CD14-positive monocyte (primary cell): Measurements from ENCODE around the gene CHRDL2. TPM values are rescaled to one million over a fixed set of nuclear protein-coding genes. Genes with fewer than 3 reads are reported as not detected.

Source experiments
- DNase-seq, 3 donors: peaks; one replicate each; pipeline ENCODE4 v3.0.0-alpha.2; 2011 to 2022
- H2AFZ ChIP-seq: 2 replicates; pipeline ENCODE4 v1.6.0; 2012; ENCODE audit warnings: mild to moderate bottlenecking, low read depth, low read length, inconsistent platforms; ENCODE audit not compliant: insufficient read depth, poor library complexity, severe bottlenecking
- H3K27ac ChIP-seq, 2 donors: 1 replicate in 1 of 2; 2 replicates in 1 of 2; pipeline ENCODE4 v1.5.1; 2012 to 2013; ENCODE audit warnings: low read length in 2 of 2, control low read depth in 1 of 2, inconsistent platforms in 1 of 2, low read depth in 1 of 2, mild to moderate bottlenecking in 1 of 2
- H3K27me3 ChIP-seq, 2 donors: one replicate each; pipeline versions ENCODE4 v1.6.0 to v1.6.1; 2011 to 2013; ENCODE audit warnings: low read length in 2 of 2; ENCODE audit not compliant: control insufficient read depth in 2 of 2, insufficient read depth in 2 of 2
- H3K36me3 ChIP-seq, 2 donors: replicated peaks in 1 of 2; 1 replicate in 1 of 2; 2 replicates in 1 of 2; pipeline versions ENCODE4 v1.5.1 to v1.6.1; 2012 to 2013; ENCODE audit warnings: low read length in 2 of 2, control low read depth in 1 of 2, inconsistent platforms in 1 of 2, mild to moderate bottlenecking in 1 of 2; ENCODE audit not compliant: insufficient read depth in 2 of 2, control insufficient read depth in 1 of 2
- H3K4me1 ChIP-seq, 2 donors: 1 replicate in 1 of 2; 2 replicates in 1 of 2; pipeline versions ENCODE4 v1.5.1 to v1.6.1; 2012 to 2013; ENCODE audit warnings: low read length in 2 of 2, control low read depth in 1 of 2, inconsistent platforms in 1 of 2, mild to moderate bottlenecking in 1 of 2, moderate library complexity in 1 of 2; ENCODE audit not compliant: insufficient read depth in 2 of 2, control insufficient read depth in 1 of 2
- H3K4me2 ChIP-seq: replicated peaks from 2 replicates; pipeline ENCODE3; 2012; ENCODE audit warnings: low read length, moderate library complexity, mild to moderate bottlenecking; ENCODE audit not compliant: poor library complexity, severe bottlenecking; ENCODE audit errors: extremely low read depth
- H3K4me3 ChIP-seq, 3 experiments: fragments of 200-600 bp in 1 of 3; sonication (generic) in 1 of 3; replicated peaks in 1 of 3; 1 replicate in 2 of 3; 2 replicates in 1 of 3; pipeline ENCODE4 v1.5.1; 2011 to 2013; ENCODE audit warnings: low read length in 3 of 3, mild to moderate bottlenecking in 3 of 3, control low read depth in 2 of 3, low read depth in 2 of 3, inconsistent platforms in 1 of 3, moderate library complexity in 1 of 3
- H3K79me2 ChIP-seq: 2 replicates; pipeline ENCODE4 v1.6.0; 2012; ENCODE audit warnings: mild to moderate bottlenecking, control low read depth, inconsistent platforms, low read length, moderate library complexity; ENCODE audit not compliant: insufficient read depth
- H3K9ac ChIP-seq: 2 replicates; pipeline ENCODE4 v1.6.0; 2017; ENCODE audit warnings: low read length, mild to moderate bottlenecking; ENCODE audit not compliant: insufficient read depth, poor library complexity, severe bottlenecking
- H3K9me3 ChIP-seq, 2 donors: replicated peaks in 1 of 2; 1 replicate in 1 of 2; 2 replicates in 1 of 2; pipeline versions ENCODE4 v1.5.1 to v1.6.1; 2012 to 2013; ENCODE audit warnings: low read length in 2 of 2, control low read depth in 1 of 2; ENCODE audit not compliant: control insufficient read depth in 1 of 2, insufficient read depth in 1 of 2
- H4K20me1 ChIP-seq: 2 replicates; pipeline ENCODE4 v1.6.0; 2012; ENCODE audit warnings: mild to moderate bottlenecking, low read length, control low read depth, moderate library complexity; ENCODE audit not compliant: insufficient read depth
- H3K27ac Mint-ChIP-seq, 7 donors: one replicate each; pipeline ENCODE4 v1.8.0; 2020; ENCODE audit warnings: mild to moderate bottlenecking in 7 of 7, mixed read lengths in 7 of 7, moderate library complexity in 6 of 7, inconsistent platforms in 2 of 7
- H3K27me3 Mint-ChIP-seq, 3 donors: one replicate each; pipeline ENCODE4 v1.8.0; 2021 to 2022; ENCODE audit warnings: low read depth in 3 of 3, mild to moderate bottlenecking in 3 of 3, mixed read lengths in 3 of 3, moderate library complexity in 3 of 3, inconsistent platforms in 1 of 3
- H3K36me3 Mint-ChIP-seq, 2 donors: one replicate each; pipeline ENCODE4 v1.8.0; 2020; ENCODE audit warnings: mixed read lengths in 2 of 2, inconsistent platforms in 1 of 2, mild to moderate bottlenecking in 1 of 2
- H3K4me1 Mint-ChIP-seq: one replicate; pipeline ENCODE4 v1.8.0; 2020; ENCODE audit warnings: mild to moderate bottlenecking, mixed read lengths
- H3K4me3 Mint-ChIP-seq, 2 donors: one replicate each; pipeline ENCODE4 v1.8.0; 2020; ENCODE audit warnings: mild to moderate bottlenecking in 2 of 2, mixed read lengths in 2 of 2, moderate library complexity in 1 of 2
- H3K9me3 Mint-ChIP-seq, 7 donors: one replicate each; pipeline ENCODE4 v1.8.0; 2020 to 2022; ENCODE audit warnings: mixed read lengths in 7 of 7, mild to moderate bottlenecking in 6 of 7, moderate library complexity in 6 of 7, inconsistent platforms in 2 of 7
- CTCF ChIP-seq: fragments of 200-600 bp; IDR thresholded peaks from one replicate; pipeline ENCODE4 v1.8.0; 2022; ENCODE audit warnings: antibody characterized with exemption, mild to moderate bottlenecking
- WGBS: methylation state at CpG from one replicate; pipeline ENCODE4 v1.1.5; 2013; ENCODE audit warnings: missing lambda C conversion rate; ENCODE audit not compliant: insufficient coverage; 5-methylcytosine and 5-hydroxymethylcytosine counted together
- intact Hi-C, 2 donors: fragments of 100-400 bp; cut with micrococcal nuclease; formaldehyde crosslinking; loops; one replicate each; pipeline versions ENCODE4 v1.15.0 to v1.15.1; 2023
- polyA plus RNA-seq, 3 donors: library from polyadenylated mRNA; depleted of rRNA in 1 of 3; unstranded in 2 of 3; stranded (reverse) in 1 of 3; fragments of 300-500 nt in 2 of 3; fragments of >200 nt in 1 of 3; fragmentation: Illumina TruSeq in 2 of 3; gene quantifications; 1 replicate in 2 of 3; 2 replicates in 1 of 3; pipeline ENCODE4 v1.2.3, GENCODE V29; 2012 to 2021

Gene CHRDL2
- polyA plus RNA-seq, 3 donors = not detected

GRCh38 chr11:74671520-74672196 is 59.6 kb downstream of the CHRDL2 start:
- no peaks in the 10 kb centered on the region for H3K27me3 ChIP-seq
- Mint-ChIP-seq H3K27ac (peak overlapping the region in 1 of 7 donors; percentile 16), H3K36me3 (peaks cover 0 to 4% of the 10 kb centered on the region in 2 donors), H3K4me3 (no peak overlapping the region), H3K27me3 (no peaks in the 10 kb centered on the region), H3K9me3 (peaks cover 0 to 6% (median 0%) of the 10 kb centered on the region in 7 donors), H3K4me1 (peaks cover 4% of the 10 kb centered on the region)
- H4K20me1 ChIP-seq = no peaks in the 10 kb centered on the region
- H3K4me1 ChIP-seq = no peaks in the 10 kb centered on the region
- no peak for DNase-seq
- intact Hi-C loops = no loop called here
- no peaks in the 10 kb centered on the region for H3K36me3 ChIP-seq
- WGBS = 76% methylated on average over 4 of the region's 10 CpGs
- no peaks in the 10 kb centered on the region for H3K79me2 ChIP-seq
- H3K4me2 ChIP-seq = no peak overlapping the region
- H3K9ac ChIP-seq = no peak overlapping the region
- no peak overlapping the region for H3K27ac ChIP-seq
- no peak for TF ChIP-seq CTCF
- no peaks in the 10 kb centered on the region for H3K9me3 ChIP-seq
- no peak overlapping the region for H3K4me3 ChIP-seq
- H2AFZ ChIP-seq = no peak overlapping the region

- no peak overlapping the region for H2AFZ ChIP-seq
- H3K4me2 ChIP-seq = no peak overlapping the region
- Mint-ChIP-seq H3K9me3 (peaks cover 0 to 6% (median 0%) of the 10 kb centered on the region in 7 donors), H3K27me3 (no peaks in the 10 kb centered on the region), H3K36me3 (peaks cover 0 to 4% of the 10 kb centered on the region in 2 donors), H3K4me1 (peaks cover 8% of the 10 kb centered on the region), H3K4me3 (no peak overlapping the region), H3K27ac (peak overlapping the region in 1 of 7 donors; percentile 32)
- H3K4me1 ChIP-seq = peaks cover 0 to 4% of the 10 kb centered on the region in 2 donors
- TF ChIP-seq CTCF = no peak
- no peaks in the 10 kb centered on the region for H3K36me3 ChIP-seq
- 98% methylated on average over 7 of the region's 7 CpGs for WGBS
- H3K27me3 ChIP-seq = no peaks in the 10 kb centered on the region
- no peak overlapping the region for H3K9ac ChIP-seq
- H3K27ac ChIP-seq = no peak overlapping the region
- H4K20me1 ChIP-seq = no peaks in the 10 kb centered on the region
- DNase-seq = no peak
- H3K9me3 ChIP-seq = no peaks in the 10 kb centered on the region
- H3K79me2 ChIP-seq = no peaks in the 10 kb centered on the region
- intact Hi-C loops = no loop called here
- no peak overlapping the region for H3K4me3 ChIP-seq
Measured at GRCh38 chr11:74670171-74670570, 61.1 kb downstream of the CHRDL2 start.
